Measurements from ENCODE around the gene MAML2.

- TF ChIP-seq EP300 (IDR thresholded peaks at IDR 0.05; ENCODE audit: low read length) (no peak), POLR2A (conservative IDR thresholded peaks at IDR 0.05) (no peak), E2F6 (IDR thresholded peaks at IDR 0.05; ENCODE audit: borderline replicate concordance in 1 of 2, extremely low read depth in 1 of 2, insufficient read depth in 1 of 2, insufficient read length in 1 of 2, low read depth in 1 of 2, low read length in 1 of 2, poor library complexity in 1 of 2, severe bottlenecking in 1 of 2) (no peak), FOXM1 (IDR thresholded peaks at IDR 0.05; ENCODE audit: low read depth) (no peak), FOXM1 (CRISPR knock-in tag; IDR thresholded peaks at IDR 0.05; ENCODE audit: low read depth) (no peak), HNRNPL (IDR thresholded peaks at IDR 0.05; ENCODE audit: low read depth, low read length) (no peak), PBX2 (CRISPR knock-in tag; IDR thresholded peaks at IDR 0.05; ENCODE audit: low read depth) (no peak), PBX2 (tag; conservative IDR thresholded peaks at IDR 0.05; ENCODE audit: low read depth) (no peak), KDM1A (IDR thresholded peaks at IDR 0.05) (no peak), E2F5 (CRISPR knock-in tag; IDR thresholded peaks at IDR 0.05) (no peak), CAMTA2 (CRISPR knock-in tag; conservative IDR thresholded peaks at IDR 0.05) (no peak), CLOCK (CRISPR knock-in tag; IDR thresholded peaks at IDR 0.05; ENCODE audit: borderline replicate concordance) (no peak), CTCF (IDR thresholded peaks at IDR 0.05 in 2 of 3, conservative IDR thresholded peaks at IDR 0.05 in 1 of 3; ENCODE audit: insufficient read depth in 2 of 3, low read depth in 1 of 3, low read length in 3 of 3) (no peak), EZH2 (IDR thresholded peaks at IDR 0.05; ENCODE audit: borderline replicate concordance, low read depth, low read length) (no peak), RFX1 (IDR thresholded peaks at IDR 0.05) (peak; percentile 61), TOE1 (IDR thresholded peaks at IDR 0.05; ENCODE audit: borderline replicate concordance) (no peak), TOE1 (CRISPR knock-in tag; IDR thresholded peaks at IDR 0.05; ENCODE audit: borderline replicate concordance, low read depth) (no peak)
Measured at GRCh38 chr11:96050435-96051182, 292.4 kb downstream of the MAML2 start.

Data from K562 (cell line).